K562 (cell line): ENCODE results near the gene SP4. TPM values are rescaled to one million over a fixed set of nuclear protein-coding genes. Genes with fewer than 3 reads are reported as not detected.
A peak's percentile ranks its signal among the peaks of the same experiment; 100 is the strongest.

Experiments
- CBX1 ChIP-seq: sonication (generic); IDR thresholded peaks from 2 replicates; pipeline ENCODE4 v1.6.1; 2016; ENCODE audit warnings: antibody characterized with exemption, low read depth, mild to moderate bottlenecking
- GABPA ChIP-seq: fragments of 200-800 bp; sonication (Bioruptor generic); conservative IDR thresholded peaks from 2 replicates; pipeline ENCODE4 v1.6.1; 2016; ENCODE audit warnings: low read depth, missing genetic modification characterization, missing compliant biosample characterization
- HDAC1 ChIP-seq, 2 experiments: fragments of 450-650 bp; IDR thresholded peaks; 2 replicates each; pipeline ENCODE4 v1.6.1; 2016 to 2017; ENCODE audit warnings: inconsistent platforms in 1 of 2, mild to moderate bottlenecking in 1 of 2, moderate library complexity in 1 of 2
- HDAC3 ChIP-seq: fragments of 450-650 bp; IDR thresholded peaks from 2 replicates; pipeline ENCODE4 v1.6.1; 2018; ENCODE audit warnings: borderline replicate concordance, mild to moderate bottlenecking, moderate library complexity; ENCODE audit not compliant: partially characterized antibody
- KDM1A ChIP-seq, 2 experiments: fragments of 450-650 bp; IDR thresholded peaks; 2 replicates each; pipeline ENCODE4 v1.6.1; 2016; ENCODE audit warnings: mild to moderate bottlenecking in 2 of 2
- MCM3 ChIP-seq: fragments of 450-650 bp; IDR thresholded peaks from 2 replicates; pipeline ENCODE4 v1.6.1; 2016
- POLR2H ChIP-seq: IDR thresholded peaks from 2 replicates; pipeline ENCODE4 v1.6.1; 2016; ENCODE audit warnings: missing genetic modification characterization, low read depth, mild to moderate bottlenecking, control low read depth, missing compliant biosample characterization, moderate library complexity
- ZNF217 ChIP-seq: sonication (generic); formaldehyde crosslinking; IDR thresholded peaks from 2 replicates; pipeline ENCODE4 v1.8.0; 2022; ENCODE audit warnings: mild to moderate bottlenecking, missing genetic modification reagents
- ZNF436 ChIP-seq: fragments of 250-450, 450-650 bp; sonication (Bioruptor Pico); formaldehyde crosslinking; IDR thresholded peaks from 2 replicates; pipeline ENCODE4 v1.7.0; 2020; ENCODE audit warnings: mild to moderate bottlenecking
- ZNF445 ChIP-seq: fragments of 250-450 bp; sonication (Bioruptor Pico); IDR thresholded peaks from 2 replicates; pipeline ENCODE4 v1.4.0; 2020; ENCODE audit warnings: low read depth, mild to moderate bottlenecking, moderate library complexity
- ZNF695 ChIP-seq: fragments of 450-650 bp; formaldehyde crosslinking; IDR thresholded peaks from 2 replicates; pipeline ENCODE4 v1.4.0; 2020; ENCODE audit warnings: mild to moderate bottlenecking, moderate library complexity
- ZNF707 ChIP-seq: fragments of 250-450 bp; sonication (Bioruptor Pico); conservative IDR thresholded peaks from 2 replicates; pipeline ENCODE4 v1.8.0; 2022; ENCODE audit warnings: inconsistent platforms, mild to moderate bottlenecking, moderate library complexity
- polyA plus RNA-seq, 8 experiments: library from polyadenylated mRNA; depleted of rRNA in 4 of 8; stranded (reverse) in 5 of 8; unstranded in 3 of 8; fragments of >200 nt; fragmentation: Nextera tagmentation in 2 of 8; fragmentation: Illumina TruSeq in 1 of 8; extraction: Ambion mirVana in 2 of 8; extraction: Trizol in 1 of 8; gene quantifications; 2 replicates each; pipeline versions ENCODE4 v1.2.1 to v1.2.3, GENCODE V29; 2011 to 2014; ENCODE audit warnings: inconsistent platforms in 1 of 8, missing spikeins in 1 of 8
- total RNA-seq, 7 experiments: library from RNA; depleted of rRNA in 6 of 7; stranded (reverse); fragments of >200 nt in 6 of 7; fragmentation: Illumina TruSeq in 2 of 7; extraction: Trizol in 2 of 7; gene quantifications; 2 replicates each; pipeline versions ENCODE4 v1.2.1 to v1.2.3, GENCODE V29; 2011 to 2021; ENCODE audit warnings: low replicate concordance in 1 of 7
- TF ChIP-seq, protein P1 (sequence below): fragments of 450-650 bp; IDR thresholded peaks from 2 replicates; pipeline ENCODE4 v1.6.1; 2017; ENCODE audit warnings: antibody characterized with exemption, mild to moderate bottlenecking
- TF ChIP-seq, protein P2 (sequence below), 2 experiments: fragments of 450-650 bp; IDR thresholded peaks; 2 replicates each; pipeline ENCODE4 v1.6.1; 2016
- TF ChIP-seq, protein P3 (sequence below), 2 experiments: fragments of 450-650 bp; conservative IDR thresholded peaks; 2 replicates each; pipeline ENCODE4 v1.6.1; 2017; ENCODE audit warnings: mild to moderate bottlenecking in 2 of 2, moderate library complexity in 2 of 2
- TF ChIP-seq, protein P4 (sequence below): sonication (generic); formaldehyde crosslinking; IDR thresholded peaks from 2 replicates; pipeline ENCODE4 v1.8.1; 2022; ENCODE audit warnings: missing genetic modification reagents
- TF ChIP-seq, protein P5 (sequence below): fragments of 450-650 bp; formaldehyde crosslinking; IDR thresholded peaks from 2 replicates; pipeline ENCODE4 v1.4.0; 2020; ENCODE audit warnings: mild to moderate bottlenecking, moderate library complexity

Gene SP4
- total and polyA plus RNA-seq, 9 of the 15 experiments (the other 6 are each of a cell fraction or from before 2014, with no cell fraction given): 2.4 to 9.4 (median 4.5) TPM

DNA sequence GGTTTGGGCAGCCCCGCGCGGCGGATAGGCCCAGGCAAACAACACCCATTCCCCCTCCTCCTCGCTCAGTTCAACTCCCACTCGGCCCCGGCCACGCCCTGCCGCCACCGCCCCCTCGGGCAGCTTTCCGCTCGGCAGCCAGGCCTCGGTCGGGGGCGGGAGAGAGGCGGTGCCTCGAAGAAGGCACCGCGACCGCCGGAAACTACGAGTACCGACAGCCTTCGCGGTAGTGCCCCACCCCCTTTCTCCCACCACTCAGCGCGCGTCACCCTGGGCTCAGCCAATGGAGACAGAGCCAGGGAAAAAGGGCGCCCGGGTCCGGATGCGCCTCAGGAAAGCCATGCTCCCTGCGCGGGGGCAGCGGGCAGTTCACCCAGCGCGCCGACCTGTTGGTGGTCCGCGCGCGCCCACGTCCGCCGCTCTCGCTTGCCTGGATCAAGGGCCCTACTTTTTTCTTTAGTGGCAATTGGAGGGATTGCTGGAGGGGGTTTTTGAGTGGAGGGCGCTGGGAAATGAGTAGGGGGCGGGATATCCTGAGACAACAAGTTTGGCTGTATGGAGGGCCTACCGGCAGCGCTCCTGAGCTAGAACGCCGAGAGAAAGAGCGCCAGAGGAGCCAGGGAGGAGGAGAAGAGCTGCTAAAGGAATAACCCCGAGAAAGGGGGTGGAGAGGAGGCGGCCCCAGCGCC, 557 bp upstream of the SP4 start (continued):
- TF ChIP-seq ZNF217 (CRISPR knock-in tag) (no peak), HDAC3 (no peak), ZNF445 (CRISPR knock-in tag) (no peak), POLR2H (tag) (peak; percentile 45), ZNF707 (CRISPR knock-in tag) (no peak), KDM1A (IDR thresholded peaks at IDR 0.05) (no peak), MCM3 (no peak), HDAC1 (IDR thresholded peaks at IDR 0.05) (peak; percentile 20 to 95; a peak in 2 of 4 replicates), GABPA (tag) (peak; percentile 69), ZNF695 (CRISPR knock-in tag) (no peak), CBX1 (0 out of 2 replicates have a peak, but pooled peaks have one; percentile 64), ZNF436 (no peak)
- TF ChIP-seq, protein P1, sequence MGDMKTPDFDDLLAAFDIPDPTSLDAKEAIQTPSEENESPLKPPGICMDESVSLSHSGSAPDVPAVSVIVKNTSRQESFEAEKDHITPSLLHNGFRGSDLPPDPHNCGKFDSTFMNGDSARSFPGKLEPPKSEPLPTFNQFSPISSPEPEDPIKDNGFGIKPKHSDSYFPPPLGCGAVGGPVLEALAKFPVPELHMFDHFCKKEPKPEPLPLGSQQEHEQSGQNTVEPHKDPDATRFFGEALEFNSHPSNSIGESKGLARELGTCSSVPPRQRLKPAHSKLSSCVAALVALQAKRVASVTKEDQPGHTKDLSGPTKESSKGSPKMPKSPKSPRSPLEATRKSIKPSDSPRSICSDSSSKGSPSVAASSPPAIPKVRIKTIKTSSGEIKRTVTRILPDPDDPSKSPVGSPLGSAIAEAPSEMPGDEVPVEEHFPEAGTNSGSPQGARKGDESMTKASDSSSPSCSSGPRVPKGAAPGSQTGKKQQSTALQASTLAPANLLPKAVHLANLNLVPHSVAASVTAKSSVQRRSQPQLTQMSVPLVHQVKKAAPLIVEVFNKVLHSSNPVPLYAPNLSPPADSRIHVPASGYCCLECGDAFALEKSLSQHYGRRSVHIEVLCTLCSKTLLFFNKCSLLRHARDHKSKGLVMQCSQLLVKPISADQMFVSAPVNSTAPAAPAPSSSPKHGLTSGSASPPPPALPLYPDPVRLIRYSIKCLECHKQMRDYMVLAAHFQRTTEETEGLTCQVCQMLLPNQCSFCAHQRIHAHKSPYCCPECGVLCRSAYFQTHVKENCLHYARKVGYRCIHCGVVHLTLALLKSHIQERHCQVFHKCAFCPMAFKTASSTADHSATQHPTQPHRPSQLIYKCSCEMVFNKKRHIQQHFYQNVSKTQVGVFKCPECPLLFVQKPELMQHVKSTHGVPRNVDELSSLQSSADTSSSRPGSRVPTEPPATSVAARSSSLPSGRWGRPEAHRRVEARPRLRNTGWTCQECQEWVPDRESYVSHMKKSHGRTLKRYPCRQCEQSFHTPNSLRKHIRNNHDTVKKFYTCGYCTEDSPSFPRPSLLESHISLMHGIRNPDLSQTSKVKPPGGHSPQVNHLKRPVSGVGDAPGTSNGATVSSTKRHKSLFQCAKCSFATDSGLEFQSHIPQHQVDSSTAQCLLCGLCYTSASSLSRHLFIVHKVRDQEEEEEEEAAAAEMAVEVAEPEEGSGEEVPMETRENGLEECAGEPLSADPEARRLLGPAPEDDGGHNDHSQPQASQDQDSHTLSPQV: no peak
- TF ChIP-seq, protein P2, sequence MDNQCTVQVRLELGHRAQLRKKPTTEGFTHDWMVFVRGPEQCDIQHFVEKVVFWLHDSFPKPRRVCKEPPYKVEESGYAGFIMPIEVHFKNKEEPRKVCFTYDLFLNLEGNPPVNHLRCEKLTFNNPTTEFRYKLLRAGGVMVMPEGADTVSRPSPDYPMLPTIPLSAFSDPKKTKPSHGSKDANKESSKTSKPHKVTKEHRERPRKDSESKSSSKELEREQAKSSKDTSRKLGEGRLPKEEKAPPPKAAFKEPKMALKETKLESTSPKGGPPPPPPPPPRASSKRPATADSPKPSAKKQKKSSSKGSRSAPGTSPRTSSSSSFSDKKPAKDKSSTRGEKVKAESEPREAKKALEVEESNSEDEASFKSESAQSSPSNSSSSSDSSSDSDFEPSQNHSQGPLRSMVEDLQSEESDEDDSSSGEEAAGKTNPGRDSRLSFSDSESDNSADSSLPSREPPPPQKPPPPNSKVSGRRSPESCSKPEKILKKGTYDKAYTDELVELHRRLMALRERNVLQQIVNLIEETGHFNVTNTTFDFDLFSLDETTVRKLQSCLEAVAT (IDR thresholded peaks at IDR 0.05): 0 out of 4 replicates have a peak, but pooled peaks of 1 of the 2 experiments have one; percentile 21
- TF ChIP-seq, protein P3, sequence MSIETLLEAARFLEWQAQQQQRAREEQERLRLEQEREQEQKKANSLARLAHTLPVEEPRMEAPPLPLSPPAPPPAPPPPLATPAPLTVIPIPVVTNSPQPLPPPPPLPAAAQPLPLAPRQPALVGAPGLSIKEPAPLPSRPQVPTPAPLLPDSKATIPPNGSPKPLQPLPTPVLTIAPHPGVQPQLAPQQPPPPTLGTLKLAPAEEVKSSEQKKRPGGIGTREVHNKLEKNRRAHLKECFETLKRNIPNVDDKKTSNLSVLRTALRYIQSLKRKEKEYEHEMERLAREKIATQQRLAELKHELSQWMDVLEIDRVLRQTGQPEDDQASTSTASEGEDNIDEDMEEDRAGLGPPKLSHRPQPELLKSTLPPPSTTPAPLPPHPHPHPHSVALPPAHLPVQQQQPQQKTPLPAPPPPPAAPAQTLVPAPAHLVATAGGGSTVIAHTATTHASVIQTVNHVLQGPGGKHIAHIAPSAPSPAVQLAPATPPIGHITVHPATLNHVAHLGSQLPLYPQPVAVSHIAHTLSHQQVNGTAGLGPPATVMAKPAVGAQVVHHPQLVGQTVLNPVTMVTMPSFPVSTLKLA (conservative IDR thresholded peaks at IDR 0.05): peak; percentile 79 to 91
- TF ChIP-seq, protein P4, sequence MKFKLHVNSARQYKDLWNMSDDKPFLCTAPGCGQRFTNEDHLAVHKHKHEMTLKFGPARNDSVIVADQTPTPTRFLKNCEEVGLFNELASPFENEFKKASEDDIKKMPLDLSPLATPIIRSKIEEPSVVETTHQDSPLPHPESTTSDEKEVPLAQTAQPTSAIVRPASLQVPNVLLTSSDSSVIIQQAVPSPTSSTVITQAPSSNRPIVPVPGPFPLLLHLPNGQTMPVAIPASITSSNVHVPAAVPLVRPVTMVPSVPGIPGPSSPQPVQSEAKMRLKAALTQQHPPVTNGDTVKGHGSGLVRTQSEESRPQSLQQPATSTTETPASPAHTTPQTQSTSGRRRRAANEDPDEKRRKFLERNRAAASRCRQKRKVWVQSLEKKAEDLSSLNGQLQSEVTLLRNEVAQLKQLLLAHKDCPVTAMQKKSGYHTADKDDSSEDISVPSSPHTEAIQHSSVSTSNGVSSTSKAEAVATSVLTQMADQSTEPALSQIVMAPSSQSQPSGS (CRISPR knock-in tag): no peak
- TF ChIP-seq, protein P5, sequence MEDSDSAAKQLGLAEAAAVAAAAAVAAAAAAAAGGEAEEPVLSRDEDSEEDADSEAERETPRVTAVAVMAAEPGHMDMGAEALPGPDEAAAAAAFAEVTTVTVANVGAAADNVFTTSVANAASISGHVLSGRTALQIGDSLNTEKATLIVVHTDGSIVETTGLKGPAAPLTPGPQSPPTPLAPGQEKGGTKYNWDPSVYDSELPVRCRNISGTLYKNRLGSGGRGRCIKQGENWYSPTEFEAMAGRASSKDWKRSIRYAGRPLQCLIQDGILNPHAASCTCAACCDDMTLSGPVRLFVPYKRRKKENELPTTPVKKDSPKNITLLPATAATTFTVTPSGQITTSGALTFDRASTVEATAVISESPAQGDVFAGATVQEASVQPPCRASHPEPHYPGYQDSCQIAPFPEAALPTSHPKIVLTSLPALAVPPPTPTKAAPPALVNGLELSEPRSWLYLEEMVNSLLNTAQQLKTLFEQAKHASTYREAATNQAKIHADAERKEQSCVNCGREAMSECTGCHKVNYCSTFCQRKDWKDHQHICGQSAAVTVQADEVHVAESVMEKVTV (CRISPR knock-in tag): peak; percentile 26; the same call in 1 of the 2 replicates
